Large intestine (tissue), 3 donors: ENCODE data around the gene PRMT9. TPM values are rescaled to one million over a fixed set of nuclear protein-coding genes. Genes with fewer than 3 reads are reported as not detected.

Experiments used
- DNase-seq, 2 donors: peaks; one replicate each; pipeline versions ENCODE4 v3.0.0 to v3.0.0-alpha.2; 2013
- H3K27ac ChIP-seq: one replicate; pipeline ENCODE4 v1.5.1; 2013; ENCODE audit warnings: low read length
- H3K27me3 ChIP-seq: 2 replicates; pipeline ENCODE4 v1.6.1; 2013; ENCODE audit warnings: low read length; ENCODE audit not compliant: control insufficient read depth, insufficient read depth
- H3K36me3 ChIP-seq: 2 replicates; pipeline ENCODE4 v1.6.1; 2013; ENCODE audit warnings: low read length; ENCODE audit not compliant: control insufficient read depth, insufficient read depth
- H3K4me1 ChIP-seq: one replicate; pipeline ENCODE4 v1.6.1; 2013; ENCODE audit warnings: low read length; ENCODE audit not compliant: control insufficient read depth, insufficient read depth
- H3K4me3 ChIP-seq: one replicate; pipeline ENCODE4 v1.5.1; 2013; ENCODE audit warnings: low read length
- H3K9me3 ChIP-seq: one replicate; pipeline ENCODE4 v1.6.1; 2013; ENCODE audit warnings: mild to moderate bottlenecking, low read depth, low read length, moderate library complexity; ENCODE audit not compliant: control insufficient read depth
- WGBS: methylation state at CpG from one replicate; pipeline ENCODE4 v1.1.5; 2013; ENCODE audit warnings: low lambda C conversion rate; ENCODE audit not compliant: insufficient coverage; 5-methylcytosine and 5-hydroxymethylcytosine counted together
- polyA plus RNA-seq: library from polyadenylated mRNA; unstranded; fragments of 120-200 nt; gene quantifications from one replicate; pipeline ENCODE4 v1.2.1, GENCODE V29; 2013

PRMT9 gene
- polyA plus RNA-seq, 1 donor, result 12.1 TPM

- DNase-seq, result no peak
- peaks cover 7% of the 10 kb centered on the region for H3K4me1 ChIP-seq
- no peaks in the 10 kb centered on the region for H3K27me3 ChIP-seq
- H3K9me3 ChIP-seq, result no peaks in the 10 kb centered on the region
- H3K27ac ChIP-seq, result no peak overlapping the region
- WGBS, result 80% methylated on average over 1 of the region's 3 CpGs
- peaks cover 13% of the 10 kb centered on the region for H3K36me3 ChIP-seq
- H3K4me3 ChIP-seq, result peak overlapping the region; percentile 98
These were observed 1.2 kb downstream of the PRMT9 start for GRCh38 chr4:147682755-147683154.

DNA sequence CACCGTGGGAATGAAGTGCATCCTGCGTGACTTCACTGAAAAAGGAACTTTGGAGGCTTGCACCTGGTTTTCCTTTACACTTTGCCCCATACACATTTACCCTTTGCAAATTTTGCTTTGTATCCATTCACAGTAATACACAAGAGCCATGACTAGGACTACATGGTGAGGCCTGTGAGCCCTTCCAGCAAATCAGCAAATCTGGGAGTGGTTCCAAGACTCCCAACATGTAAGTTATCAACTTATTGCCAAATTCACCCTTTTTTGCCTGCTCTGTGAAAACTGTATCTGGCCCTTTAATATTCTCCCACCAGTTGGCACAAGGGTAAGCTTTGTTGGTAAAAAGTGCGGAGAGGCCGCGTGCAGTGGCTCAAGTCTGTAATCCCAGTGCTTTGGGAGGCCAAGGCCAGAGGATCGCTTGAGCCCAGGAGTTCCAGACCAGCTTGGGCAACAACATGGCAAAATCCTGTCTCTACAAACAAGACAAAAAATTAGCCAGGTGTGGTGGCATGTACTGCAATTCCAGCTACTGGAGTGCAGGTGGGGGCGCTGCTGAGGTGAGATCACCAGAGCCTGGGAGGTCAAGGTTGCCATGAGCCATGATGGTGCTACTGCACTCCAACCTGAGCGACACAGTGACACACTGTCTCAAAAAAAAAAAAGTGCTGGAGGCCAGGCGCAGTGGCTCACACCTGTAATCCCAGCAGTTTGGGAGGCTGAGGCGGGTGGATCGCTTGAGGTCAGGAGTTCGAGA is 5.0 kb downstream of the PRMT9 start:
- Histone ChIP-seq H3K36me3 (peaks cover 13% of the 10 kb centered on the region), H3K4me3 (no peak overlapping the region), H3K27me3 (no peaks in the 10 kb centered on the region), H3K9me3 (no peaks in the 10 kb centered on the region), H3K27ac (no peak overlapping the region), H3K4me1 (peaks cover 3% of the 10 kb centered on the region)
- DNase-seq, result no peak
- no CpG with 5 or more reads among the region's 12 CpGs for WGBS

GRCh38 chr4:147678106-147678505 is 5.9 kb downstream of the PRMT9 start:
- no peaks in the 10 kb centered on the region for H3K9me3 ChIP-seq
- H3K4me1 ChIP-seq, result peaks cover 3% of the 10 kb centered on the region
- no peak for DNase-seq
- H3K27ac ChIP-seq, result no peak overlapping the region
- no peak overlapping the region for H3K4me3 ChIP-seq
- peaks cover 16% of the 10 kb centered on the region for H3K36me3 ChIP-seq
- H3K27me3 ChIP-seq, result no peaks in the 10 kb centered on the region
- WGBS, result 86% methylated on average over 3 of the region's 5 CpGs

DNA sequence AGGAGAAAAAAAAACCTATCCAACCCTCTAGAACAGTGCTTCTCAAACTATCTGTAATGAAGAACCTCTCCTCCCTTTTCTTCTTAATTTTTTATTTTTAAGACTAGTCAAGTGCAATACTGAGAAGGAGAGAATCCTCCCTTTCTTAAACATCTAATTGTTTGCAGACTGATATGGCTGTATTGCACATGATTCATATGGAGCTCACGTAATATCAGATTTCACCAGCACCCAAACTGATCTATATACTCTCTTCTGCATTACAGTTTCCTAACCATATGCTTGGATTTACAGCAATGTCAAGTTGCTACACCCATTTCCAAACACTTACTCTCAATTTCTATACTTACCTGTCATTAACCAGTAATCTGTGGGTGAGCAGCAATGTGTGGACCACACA is 9.5 kb downstream of the PRMT9 start:
- H3K36me3 ChIP-seq, result peaks cover 19% of the 10 kb centered on the region
- H3K4me1 ChIP-seq, result no peaks in the 10 kb centered on the region
- WGBS, result 100% methylated on average over 1 of the region's 1 CpG
- no peaks in the 10 kb centered on the region for H3K27me3 ChIP-seq
- H3K27ac ChIP-seq, result no peak overlapping the region
- H3K9me3 ChIP-seq, result no peaks in the 10 kb centered on the region
- no peak for DNase-seq
- no peak overlapping the region for H3K4me3 ChIP-seq

GRCh38 chr4:147674073-147674472 is 9.9 kb downstream of the PRMT9 start:
- no peak for DNase-seq
- Histone ChIP-seq H3K4me3 (no peak overlapping the region), H3K36me3 (peaks cover 18% of the 10 kb centered on the region), H3K4me1 (no peaks in the 10 kb centered on the region), H3K27ac (no peak overlapping the region), H3K27me3 (no peaks in the 10 kb centered on the region), H3K9me3 (no peaks in the 10 kb centered on the region)
- WGBS, result 86% methylated on average over 2 of the region's 4 CpGs

GRCh38 chr4:147658501-147658900 is 25.5 kb downstream of the PRMT9 start:
- WGBS, result 100% methylated on average over 2 of the region's 4 CpGs

DNA sequence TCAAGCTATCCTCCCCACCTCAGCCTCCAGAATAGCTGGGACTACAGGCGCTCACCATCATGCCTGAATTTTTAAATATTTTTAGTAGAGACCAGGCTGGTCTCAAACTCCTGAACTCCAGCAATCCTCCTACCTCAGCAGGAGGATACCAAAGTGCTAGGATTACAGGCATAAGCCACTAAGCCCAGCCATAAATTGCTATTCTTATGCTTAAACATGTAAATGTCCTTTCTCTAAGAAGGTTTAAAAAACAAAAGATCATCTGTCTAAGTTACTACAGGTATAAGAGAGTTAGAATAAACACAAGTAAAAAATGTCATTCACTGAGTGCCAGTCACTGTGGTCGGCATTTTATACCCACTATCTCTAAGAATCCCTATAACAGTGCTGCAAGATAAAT is 28.3 kb downstream of the PRMT9 start:
- no peak for DNase-seq
- Histone ChIP-seq H3K27me3 (no peaks in the 10 kb centered on the region), H3K4me3 (no peak overlapping the region), H3K4me1 (no peaks in the 10 kb centered on the region), H3K27ac (no peak overlapping the region), H3K9me3 (no peaks in the 10 kb centered on the region), H3K36me3 (peaks cover 44% of the 10 kb centered on the region)
- no CpG with 5 or more reads among the region's 2 CpGs for WGBS

More at GRCh38 chr4:147658501-147658900, 25.5 kb downstream of the PRMT9 start:
- H3K4me1 ChIP-seq, result no peaks in the 10 kb centered on the region
- no peak overlapping the region for H3K4me3 ChIP-seq
- H3K27me3 ChIP-seq, result no peaks in the 10 kb centered on the region
- no peak overlapping the region for H3K27ac ChIP-seq
- no peaks in the 10 kb centered on the region for H3K9me3 ChIP-seq
- H3K36me3 ChIP-seq, result peaks cover 39% of the 10 kb centered on the region
- DNase-seq, result no peak

DNA sequence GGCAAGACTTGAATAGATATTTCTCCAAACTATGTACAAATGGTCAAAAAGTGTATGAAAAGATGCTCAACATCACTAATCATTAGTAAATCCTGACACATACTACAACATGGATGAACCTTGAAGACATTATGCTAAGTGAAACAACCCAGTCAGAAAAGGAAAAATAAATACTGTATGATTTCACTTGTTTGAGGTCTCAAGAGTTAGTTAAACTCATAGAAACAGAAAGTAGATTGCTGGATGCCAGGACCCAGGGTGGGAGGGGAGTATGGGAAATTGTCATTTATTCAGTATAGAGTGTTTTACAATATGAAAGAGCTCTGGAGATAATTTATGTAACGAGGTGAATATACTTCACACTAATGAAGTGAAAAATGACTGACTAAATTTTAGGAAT is 32.4 kb downstream of the PRMT9 start:
- H3K4me3 ChIP-seq, result no peak overlapping the region
- H3K36me3 ChIP-seq, result peaks cover 31% of the 10 kb centered on the region
- WGBS, result 100% methylated on average over 1 of the region's 1 CpG
- DNase-seq, result no peak
- H3K27me3 ChIP-seq, result no peaks in the 10 kb centered on the region
- H3K27ac ChIP-seq, result no peak overlapping the region
- peaks cover 3% of the 10 kb centered on the region for H3K9me3 ChIP-seq
- H3K4me1 ChIP-seq, result no peaks in the 10 kb centered on the region

GRCh38 chr4:147648656-147649055 is 35.3 kb downstream of the PRMT9 start:
- Histone ChIP-seq H3K27me3 (no peaks in the 10 kb centered on the region), H3K9me3 (peaks cover 3% of the 10 kb centered on the region), H3K4me1 (no peaks in the 10 kb centered on the region), H3K27ac (no peak overlapping the region), H3K36me3 (peaks cover 21% of the 10 kb centered on the region), H3K4me3 (no peak overlapping the region)
- no peak for DNase-seq

- Histone ChIP-seq H3K36me3 (peaks cover 40% of the 10 kb centered on the region), H3K4me3 (no peak overlapping the region), H3K4me1 (no peaks in the 10 kb centered on the region), H3K27ac (no peak overlapping the region), H3K9me3 (peaks cover 3% of the 10 kb centered on the region), H3K27me3 (no peaks in the 10 kb centered on the region)
- DNase-seq, result no peak
These were observed 38.9 kb downstream of the PRMT9 start for GRCh38 chr4:147645099-147645498.

DNA sequence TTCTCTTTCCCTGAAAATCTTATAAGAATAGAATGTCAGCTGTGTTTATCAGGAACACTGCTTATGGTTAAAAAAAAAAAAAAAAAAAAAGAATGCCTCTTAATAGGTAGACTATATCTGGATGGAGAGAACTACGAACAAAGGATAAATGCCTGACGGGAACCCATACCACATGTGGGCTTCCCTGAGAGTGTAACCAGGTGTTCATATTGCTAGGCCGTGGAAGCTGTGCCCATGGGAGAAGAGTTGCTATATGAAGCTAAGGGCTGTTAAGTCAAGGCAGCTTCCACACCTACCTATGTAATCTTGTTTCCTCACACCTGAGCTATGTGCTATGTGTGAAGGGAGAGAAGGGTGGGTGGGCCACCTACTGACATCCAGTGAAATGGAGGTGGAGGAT is 39.5 kb downstream of the PRMT9 start:
- no peaks in the 10 kb centered on the region for H3K27me3 ChIP-seq
- peaks cover 40% of the 10 kb centered on the region for H3K36me3 ChIP-seq
- no peak overlapping the region for H3K4me3 ChIP-seq
- DNase-seq, result no peak
- peaks cover 3% of the 10 kb centered on the region for H3K9me3 ChIP-seq
- no peaks in the 10 kb centered on the region for H3K4me1 ChIP-seq
- no CpG with 5 or more reads among the region's 3 CpGs for WGBS
- no peak overlapping the region for H3K27ac ChIP-seq
